ENCODE measurements around the gene TMEM175.
"Not testable (repeated sequence)": the region's sequence is repeated elsewhere in the genome, so short reads cannot be mapped to it uniquely, and the experiment has no call there.

The TMEM175 gene

GRCh38 chr4:917992-918391 is 14.3 kb upstream of the TMEM175 start:
- DNase-seq: no peak

- not testable (repeated sequence) for DNase-seq
These were observed 13.7 kb upstream of the TMEM175 start for GRCh38 chr4:918591-918990.

- DNase-seq: not testable (repeated sequence)
These were observed 13.1 kb upstream of the TMEM175 start for GRCh38 chr4:919004-919680.

GRCh38 chr4:921830-922331 is 10.4 kb upstream of the TMEM175 start:
- peak; percentile 31 for DNase-seq

- no peak for DNase-seq
These were observed 7.9 kb upstream of the TMEM175 start for GRCh38 chr4:924107-925096.

- no peak for DNase-seq
These were observed 7.1 kb upstream of the TMEM175 start for GRCh38 chr4:925171-925570.

- no peak for DNase-seq
These were observed 6.3 kb upstream of the TMEM175 start for GRCh38 chr4:925771-926500.

GRCh38 chr4:926538-926937 is 5.7 kb upstream of the TMEM175 start:
- no peak for DNase-seq

- not testable (repeated sequence) for DNase-seq
These were observed 4.7 kb upstream of the TMEM175 start for GRCh38 chr4:927566-927965.

GRCh38 chr4:929096-929765 is 3.0 kb upstream of the TMEM175 start:
- no peak for DNase-seq

- DNase-seq: no peak
These were observed 2.2 kb upstream of the TMEM175 start for GRCh38 chr4:930028-930551.

GRCh38 chr4:930827-931193 is 1.4 kb upstream of the TMEM175 start:
- DNase-seq: no peak

GRCh38 chr4:931194-931959 is 883 bp upstream of the TMEM175 start:
- DNase-seq: peak; percentile 17

GRCh38 chr4:932713-933070 is 432 bp downstream of the TMEM175 start:
- no peak for DNase-seq

GRCh38 chr4:939508-939907 is 7.2 kb downstream of the TMEM175 start:
- not testable (repeated sequence) for DNase-seq

- DNase-seq: no peak
These were observed 13.2 kb downstream of the TMEM175 start for GRCh38 chr4:945274-946102.

GRCh38 chr4:946103-946450 is 13.8 kb downstream of the TMEM175 start:
- no peak for DNase-seq

GRCh38 chr4:946517-947471 is 14.5 kb downstream of the TMEM175 start:
- DNase-seq: no peak

GRCh38 chr4:947491-947971 is 15.3 kb downstream of the TMEM175 start:
- no peak for DNase-seq
